K562 (cell line): ENCODE results near the gene EP300. TPM values are rescaled to one million over a fixed set of nuclear protein-coding genes. Genes with fewer than 3 reads are reported as not detected.

Source experiments
- ATAC-seq: fragments of 200-7000 bp; cut with Tn5 transposase; 3 replicates; pipeline ENCODE4 v1.9.1; 2020; ENCODE audit warnings: moderate library complexity
- BruUV-seq: library from RNA; stranded (reverse); fragments of 400-500 nt; replicated peaks from 2 replicates; lab custom pipeline; 2021; lab: Mats Ljungman, UMichigan
- CTCF ChIA-PET: fragments of 300-600 bp; formaldehyde crosslinking; extraction: SDS; loops from one replicate; lab custom pipeline; 2021; ENCODE audit warnings: low intra/inter-chr PET ratio; lab: Yijun Ruan, JAX
- POLR2A ChIA-PET: fragments of 300-600, 350-650 bp; sonication (Branson Sonifier 250); formaldehyde crosslinking; extraction: SDS; loops from one replicate; lab custom pipeline; 2021; ENCODE audit warnings: antibody characterized with exemption, inconsistent platforms; lab: Yijun Ruan, JAX
- DNase-seq, 4 experiments: peaks; one replicate each; pipeline versions ENCODE4 v3.0.0 to v3.0.0-alpha.2; 2011 to 2018; ENCODE audit warnings: low spot score in 3 of 4, mixed read lengths in 3 of 4; ENCODE audit errors: extremely low read depth in 1 of 4
- FAIRE-seq: peaks from 2 replicates; lab custom pipeline; 2011; peaks lifted over from hg19 to GRCh38; lab: Jason Lieb, UNC
- H2AFZ ChIP-seq: 2 replicates; pipeline ENCODE4 v1.6.0; 2011; ENCODE audit warnings: low read depth, low read length, control low read depth, inconsistent platforms
- H3K27ac ChIP-seq: fragments of 200-600 bp; 3 replicates; pipeline ENCODE4 v1.8.0; 2011; ENCODE audit warnings: low read depth, mild to moderate bottlenecking, control low read depth, inconsistent platforms, low read length, moderate library complexity, mixed read lengths; ENCODE audit errors: extremely low read depth
- H3K27me3 ChIP-seq, 2 experiments: fragments of 300-600 bp in 1 of 2; 2 replicates in 1 of 2; 3 replicates in 1 of 2; pipeline versions ENCODE4 v1.6.0 to v1.8.0; 2011; ENCODE audit warnings: inconsistent platforms in 2 of 2, low read length in 2 of 2, mild to moderate bottlenecking in 1 of 2, mixed read lengths in 1 of 2, moderate library complexity in 1 of 2; ENCODE audit not compliant: control insufficient read depth in 2 of 2, insufficient read depth in 2 of 2
- H3K36me3 ChIP-seq: fragments of 300-600 bp; 3 replicates; pipeline ENCODE4 v1.8.0; 2011; ENCODE audit warnings: mild to moderate bottlenecking, low read length, inconsistent platforms; ENCODE audit not compliant: control insufficient read depth, insufficient read depth
- H3K4me1 ChIP-seq, 2 experiments: fragments of 200-600 bp in 1 of 2; replicated peaks in 1 of 2; 2 replicates in 1 of 2; 3 replicates in 1 of 2; pipeline versions ENCODE4 v1.5.1 to v1.8.0; 2011; ENCODE audit warnings: inconsistent platforms in 2 of 2, low read length in 2 of 2, mild to moderate bottlenecking in 1 of 2, mixed read lengths in 1 of 2, moderate library complexity in 1 of 2; ENCODE audit not compliant: control insufficient read depth in 2 of 2, insufficient read depth in 2 of 2
- H3K4me2 ChIP-seq: 2 replicates; pipeline ENCODE4 v1.6.1; 2011; ENCODE audit warnings: low read length, control low read depth, inconsistent platforms, mixed read lengths; ENCODE audit not compliant: insufficient read depth
- H3K4me3 ChIP-seq: fragments of 200-600 bp; sonication (generic), shearing (Covaris generic); 2 replicates; pipeline ENCODE4 v1.5.1; 2016; ENCODE audit warnings: control low read depth, inconsistent platforms
- H3K79me2 ChIP-seq: fragments of 200-600 bp; 3 replicates; pipeline ENCODE4 v1.8.0; 2011; ENCODE audit warnings: low read length, inconsistent platforms; ENCODE audit not compliant: control insufficient read depth, insufficient read depth
- H3K9ac ChIP-seq, 2 experiments: 2 replicates each; pipeline versions ENCODE4 v1.6.0 to v1.6.1; 2011; ENCODE audit warnings: low read depth in 2 of 2, low read length in 2 of 2, control low read depth in 1 of 2, inconsistent platforms in 1 of 2, mild to moderate bottlenecking in 1 of 2, mixed read lengths in 1 of 2; ENCODE audit not compliant: insufficient read depth in 1 of 2
- H3K9me1 ChIP-seq: one replicate; pipeline ENCODE4 v1.6.0; 2011; ENCODE audit warnings: inconsistent platforms, mild to moderate bottlenecking, low read length, moderate library complexity; ENCODE audit not compliant: control insufficient read depth, insufficient read depth
- H3K9me3 ChIP-seq: replicated peaks from 2 replicates; pipeline ENCODE4 v1.5.1; 2011; ENCODE audit warnings: low read depth, low read length, inconsistent platforms; ENCODE audit not compliant: control insufficient read depth, insufficient read depth
- H4K20me1 ChIP-seq: replicated peaks from 2 replicates; pipeline ENCODE4 v1.6.1; 2011; ENCODE audit warnings: low read length, inconsistent platforms, mixed read lengths; ENCODE audit not compliant: control insufficient read depth, insufficient read depth
- ELK1 ChIP-seq: sonication (generic); formaldehyde crosslinking; IDR thresholded peaks from 2 replicates; pipeline ENCODE4 v1.8.1; 2022; ENCODE audit warnings: missing genetic modification reagents
- RBM15 ChIP-seq: fragments of 200-400 bp; formaldehyde crosslinking; IDR thresholded peaks from 2 replicates; pipeline ENCODE4 v1.6.1; 2018; ENCODE audit warnings: mild to moderate bottlenecking, low read length, moderate library complexity; ENCODE audit not compliant: insufficient read depth
- THAP7 ChIP-seq: fragments of 250-450 bp; sonication (Bioruptor Pico); IDR thresholded peaks from 2 replicates; pipeline ENCODE4 v1.5.0; 2021
- TRIM28 ChIP-seq: fragments of 450-650 bp; IDR thresholded peaks from 2 replicates; pipeline ENCODE4 v1.6.1; 2017
- ZNF507 ChIP-seq: conservative IDR thresholded peaks from 2 replicates; pipeline ENCODE4 v1.6.1; 2017; ENCODE audit warnings: missing genetic modification characterization, missing compliant biosample characterization
- WGBS: fragments of 100-300 bp; shearing (Covaris generic); methylation state at CpG from one replicate; pipeline ENCODE4 v1.1.6; 2016; ENCODE audit warnings: low coverage, mixed read lengths; ENCODE audit not compliant: insufficient coverage; ENCODE audit errors: missing lambda C conversion rate; 5-methylcytosine and 5-hydroxymethylcytosine counted together
- in situ Hi-C: fragments of 300-500 bp; cut with MboI; formaldehyde crosslinking; loops from 4 replicates; pipeline ENCODE4 v1.15.0; 2018; ENCODE audit warnings: inconsistent platforms, mixed read lengths
- intact Hi-C: fragments of 100-400 bp; cut with micrococcal nuclease; formaldehyde crosslinking; loops from 2 replicates; pipeline ENCODE4 v1.14.2; 2022
- polyA plus RNA-seq, 8 experiments: library from polyadenylated mRNA; depleted of rRNA in 4 of 8; stranded (reverse) in 5 of 8; unstranded in 3 of 8; fragments of >200 nt; fragmentation: Nextera tagmentation in 2 of 8; fragmentation: Illumina TruSeq in 1 of 8; extraction: Ambion mirVana in 2 of 8; extraction: Trizol in 1 of 8; gene quantifications; 2 replicates each; pipeline versions ENCODE4 v1.2.1 to v1.2.3, GENCODE V29; 2011 to 2014; ENCODE audit warnings: inconsistent platforms in 1 of 8, missing spikeins in 1 of 8
- total RNA-seq, 7 experiments: library from RNA; depleted of rRNA in 6 of 7; stranded (reverse); fragments of >200 nt in 6 of 7; fragmentation: Illumina TruSeq in 2 of 7; extraction: Trizol in 2 of 7; gene quantifications; 2 replicates each; pipeline versions ENCODE4 v1.2.1 to v1.2.3, GENCODE V29; 2011 to 2021; ENCODE audit warnings: low replicate concordance in 1 of 7
- TF ChIP-seq, protein P1 (sequence below): fragments of 450-650 bp; formaldehyde crosslinking; conservative IDR thresholded peaks from 2 replicates; pipeline ENCODE4 v1.4.0; 2022; ENCODE audit warnings: mild to moderate bottlenecking, missing genetic modification characterization

EP300 gene
- total and polyA plus RNA-seq, 9 of the 15 experiments (the other 6 are each of a cell fraction or from before 2014, with no cell fraction given), result 2.2 to 28.6 (median 10.9) TPM

GRCh38 chr22:41206719-41207118 lies 114.3 kb downstream of the EP300 start:
- peaks cover 16% of the 10 kb centered on the region; the same call in 2 of the 3 replicates for H3K36me3 ChIP-seq
- TF ChIP-seq, protein P1, sequence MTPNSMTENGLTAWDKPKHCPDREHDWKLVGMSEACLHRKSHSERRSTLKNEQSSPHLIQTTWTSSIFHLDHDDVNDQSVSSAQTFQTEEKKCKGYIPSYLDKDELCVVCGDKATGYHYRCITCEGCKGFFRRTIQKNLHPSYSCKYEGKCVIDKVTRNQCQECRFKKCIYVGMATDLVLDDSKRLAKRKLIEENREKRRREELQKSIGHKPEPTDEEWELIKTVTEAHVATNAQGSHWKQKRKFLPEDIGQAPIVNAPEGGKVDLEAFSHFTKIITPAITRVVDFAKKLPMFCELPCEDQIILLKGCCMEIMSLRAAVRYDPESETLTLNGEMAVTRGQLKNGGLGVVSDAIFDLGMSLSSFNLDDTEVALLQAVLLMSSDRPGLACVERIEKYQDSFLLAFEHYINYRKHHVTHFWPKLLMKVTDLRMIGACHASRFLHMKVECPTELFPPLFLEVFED (CRISPR knock-in tag), result no peak
- TF ChIP-seq THAP7 (CRISPR knock-in tag) (no peak), ELK1 (CRISPR knock-in tag) (no peak), ZNF507 (tag) (no peak), TRIM28 (no peak), RBM15 (no peak)
- POLR2A ChIA-PET, result interaction anchor here (0.6 to 0.7 kb wide), 2 partner anchors 15 to 64 kb away, joined by 3 read pairs; no protein-coding TSS in a partner anchor
- no peak overlapping the region for H3K9ac ChIP-seq
- ATAC-seq (no peak), DNase-seq (no peak), FAIRE-seq (no peak)
- no peaks in the 10 kb centered on the region for H3K27me3 ChIP-seq
- no peak overlapping the region for H2AFZ ChIP-seq
- 85% methylated on average over 6 of the region's 9 CpGs for WGBS
- H4K20me1 ChIP-seq, result no peaks in the 10 kb centered on the region
- CTCF ChIA-PET, result no interaction called here
- intact Hi-C loops (no loop called here), in situ Hi-C loops (no loop called here)
- no peaks in the 10 kb centered on the region for H3K9me1 ChIP-seq
- no peak overlapping the region for H3K4me3 ChIP-seq
- TSS peak; percentile 38 for BruUV-seq
- H3K4me2 ChIP-seq, result no peak overlapping the region
- peaks cover 2 to 6% of the 10 kb centered on the region in 2 experiments; a peak in 1 of 5 replicates for H3K4me1 ChIP-seq
- no peak overlapping the region for H3K27ac ChIP-seq
- H3K9me3 ChIP-seq, result no peaks in the 10 kb centered on the region
- peaks cover 19% of the 10 kb centered on the region for H3K79me2 ChIP-seq
